GM23338 (cell line): ENCODE results near the gene EXOC4. TPM values are rescaled to one million over a fixed set of nuclear protein-coding genes. Genes with fewer than 3 reads are reported as not detected.

Experiments
- ATAC-seq: fragments of 200-7000 bp; cut with Tn5 transposase; 3 replicates; pipeline ENCODE4 v1.9.1; 2020
- DNase-seq: peaks from one replicate; pipeline ENCODE4 v3.0.0-alpha.2; 2015; ENCODE audit warnings: low spot score
- H2AFZ ChIP-seq: fragments of 200-600 bp; sonication (generic); 2 replicates; pipeline ENCODE4 v1.8.0; 2016; ENCODE audit warnings: antibody characterized with exemption, mild to moderate bottlenecking, moderate library complexity
- H3F3A ChIP-seq: fragments of 200-600 bp; sonication (generic); replicated peaks from 2 replicates; pipeline ENCODE4 v1.8.0; 2017; ENCODE audit warnings: antibody characterized with exemption, mixed run types, low read depth
- H3K27ac ChIP-seq: fragments of 200-600 bp; sonication (generic); 2 replicates; pipeline ENCODE4 v1.6.1; 2016; ENCODE audit warnings: low read depth
- H3K27me3 ChIP-seq: fragments of 200-600 bp; sonication (generic); 2 replicates; pipeline ENCODE4 v1.8.0; 2016; ENCODE audit warnings: mild to moderate bottlenecking, mixed run types, moderate library complexity; ENCODE audit not compliant: insufficient read depth
- H3K36me3 ChIP-seq: fragments of 200-600 bp; sonication (generic); 2 replicates; pipeline ENCODE4 v1.8.0; 2016; ENCODE audit warnings: mild to moderate bottlenecking; ENCODE audit not compliant: insufficient read depth
- H3K4me1 ChIP-seq: fragments of 200-600 bp; sonication (generic); 2 replicates; pipeline ENCODE4 v1.8.0; 2016; ENCODE audit warnings: mild to moderate bottlenecking, moderate library complexity; ENCODE audit not compliant: insufficient read depth
- H3K4me2 ChIP-seq: fragments of 200-600 bp; sonication (generic); 2 replicates; pipeline ENCODE4 v1.7.1; 2017; ENCODE audit warnings: mixed run types
- H3K4me3 ChIP-seq: fragments of 200-600 bp; sonication (generic); 2 replicates; pipeline ENCODE4 v1.6.1; 2016; ENCODE audit warnings: mixed run types
- H3K79me2 ChIP-seq: fragments of 200-600 bp; sonication (generic); replicated peaks from 2 replicates; pipeline ENCODE4 v1.8.0; 2017; ENCODE audit warnings: mild to moderate bottlenecking; ENCODE audit not compliant: insufficient read depth
- H3K9me2 ChIP-seq: fragments of 200-600 bp; sonication (generic); 2 replicates; pipeline ENCODE4 v1.8.0; 2017; ENCODE audit not compliant: insufficient read depth
- H4K20me1 ChIP-seq: fragments of 200-600 bp; sonication (generic); replicated peaks from 2 replicates; pipeline ENCODE4 v1.8.0; 2017; ENCODE audit warnings: mild to moderate bottlenecking; ENCODE audit not compliant: insufficient read depth
- H3K27ac Mint-ChIP-seq: 2 replicates; pipeline ENCODE4 v1.8.0; 2020; ENCODE audit warnings: inconsistent platforms, mild to moderate bottlenecking, moderate library complexity, mixed read lengths
- H3K27me3 Mint-ChIP-seq: 3 replicates; pipeline ENCODE4 v1.8.0; 2022; ENCODE audit warnings: low read depth, mild to moderate bottlenecking, moderate library complexity, mixed read lengths, inconsistent platforms; ENCODE audit not compliant: insufficient read depth, poor library complexity
- H3K36me3 Mint-ChIP-seq: 3 replicates; pipeline ENCODE4 v1.8.0; 2021; ENCODE audit warnings: low read depth, mild to moderate bottlenecking, inconsistent platforms, moderate library complexity, mixed read lengths
- H3K4me1 Mint-ChIP-seq: 3 replicates; pipeline ENCODE4 v1.8.0; 2020; ENCODE audit warnings: mild to moderate bottlenecking, inconsistent platforms, mixed read lengths
- H3K4me3 Mint-ChIP-seq: 3 replicates; pipeline ENCODE4 v1.8.0; 2021; ENCODE audit warnings: moderate library complexity, mild to moderate bottlenecking, inconsistent platforms, mixed read lengths
- H3K9me3 Mint-ChIP-seq: 3 replicates; pipeline ENCODE4 v1.8.0; 2020; ENCODE audit warnings: moderate library complexity, mild to moderate bottlenecking, inconsistent platforms, mixed read lengths
- CREB1 ChIP-seq: fragments of 250-450 bp; sonication (Bioruptor Pico); IDR thresholded peaks from 2 replicates; pipeline ENCODE4 v1.5.0; 2020; ENCODE audit warnings: low read depth, mild to moderate bottlenecking, moderate library complexity
- EZH2 ChIP-seq: fragments of 200-600 bp; sonication (generic); IDR thresholded peaks from one replicate; pipeline ENCODE4 v1.8.0; 2017; ENCODE audit warnings: antibody characterized with exemption, mild to moderate bottlenecking, low read depth; ENCODE audit not compliant: unreplicated experiment
- EZH2phosphoT487 ChIP-seq: fragments of 200-600 bp; sonication (generic); IDR thresholded peaks from one replicate; pipeline ENCODE4 v1.8.1; 2018; ENCODE audit warnings: antibody characterized with exemption; ENCODE audit not compliant: unreplicated experiment
- JUNB ChIP-seq: IDR thresholded peaks from one replicate; pipeline ENCODE4 v1.6.1; 2016; ENCODE audit warnings: antibody characterized with exemption; ENCODE audit not compliant: unreplicated experiment
- NANOG ChIP-seq: IDR thresholded peaks from 2 replicates; pipeline ENCODE4 v1.6.1; 2016; ENCODE audit warnings: antibody characterized with exemption, borderline replicate concordance
- POLR2AphosphoS5 ChIP-seq: IDR thresholded peaks from 2 replicates; pipeline ENCODE4 v1.6.1; 2016; ENCODE audit warnings: antibody characterized with exemption, low read depth
- STAT1 ChIP-seq: IDR thresholded peaks from one replicate; pipeline ENCODE4 v1.6.1; 2016; ENCODE audit warnings: antibody characterized with exemption; ENCODE audit not compliant: unreplicated experiment
- ZNF114 ChIP-seq: fragments of 250-450 bp; sonication (Bioruptor Pico); IDR thresholded peaks from 2 replicates; pipeline ENCODE4 v1.5.0; 2020; ENCODE audit warnings: mild to moderate bottlenecking, moderate library complexity
- ZNF331 ChIP-seq: fragments of 250-450 bp; sonication (Bioruptor Pico); IDR thresholded peaks from 2 replicates; pipeline ENCODE4 v1.5.0; 2020; ENCODE audit warnings: low read depth, mild to moderate bottlenecking, moderate library complexity
- polyA plus RNA-seq: library from polyadenylated mRNA; unstranded; fragments of >200 nt; fragmentation: Nextera tagmentation; extraction: Ambion mirVana; gene quantifications from 2 replicates; pipeline ENCODE4 v1.2.1, GENCODE V29; 2016
- total RNA-seq: library from RNA; depleted of rRNA; stranded (reverse); fragments of >200 nt; shearing (Covaris generic); gene quantifications from 2 replicates; pipeline ENCODE4 v1.2.3, GENCODE V29; 2014
- TF ChIP-seq, protein P1 (sequence below): IDR thresholded peaks from one replicate; pipeline ENCODE4 v1.6.1; 2018; ENCODE audit warnings: antibody characterized with exemption; ENCODE audit not compliant: unreplicated experiment
- TF ChIP-seq, protein P2 (sequence below), 2 experiments: fragments of 200-600 bp in 1 of 2; sonication (generic) in 1 of 2; conservative IDR thresholded peaks; 2 replicates each; pipeline versions ENCODE4 v1.5.1 to v1.6.1; 2016 to 2017; ENCODE audit warnings: antibody characterized with exemption in 2 of 2, low read depth in 2 of 2, mild to moderate bottlenecking in 2 of 2, moderate library complexity in 1 of 2

The EXOC4 gene
- total and polyA plus RNA-seq, 2 experiments from 2014 or later, result 37.5 to 52.7 TPM

- no peaks in the 10 kb centered on the region for H3K9me2 ChIP-seq
- no peak overlapping the region for H3K4me3 Mint-ChIP-seq
- H3K4me3 ChIP-seq, result no peak overlapping the region
- H3K27me3 ChIP-seq, result no peaks in the 10 kb centered on the region
- DNase-seq, result no peak
- no peak overlapping the region for H3K4me2 ChIP-seq
- no peaks in the 10 kb centered on the region for H3K36me3 ChIP-seq
- H3K27ac Mint-ChIP-seq, result 0 out of 2 replicates have a peak overlapping the region, but pooled peaks have one; percentile 49
- H3F3A ChIP-seq, result no peaks in the 10 kb centered on the region
- TF ChIP-seq JUNB (no peak), EZH2 (no peak), STAT1 (no peak), POLR2AphosphoS5 (no peak), EZH2phosphoT487 (no peak), ZNF331 (CRISPR knock-in tag) (no peak), ZNF114 (CRISPR knock-in tag) (no peak), NANOG (no peak), CREB1 (CRISPR knock-in tag) (no peak)
- TF ChIP-seq, protein P1, sequence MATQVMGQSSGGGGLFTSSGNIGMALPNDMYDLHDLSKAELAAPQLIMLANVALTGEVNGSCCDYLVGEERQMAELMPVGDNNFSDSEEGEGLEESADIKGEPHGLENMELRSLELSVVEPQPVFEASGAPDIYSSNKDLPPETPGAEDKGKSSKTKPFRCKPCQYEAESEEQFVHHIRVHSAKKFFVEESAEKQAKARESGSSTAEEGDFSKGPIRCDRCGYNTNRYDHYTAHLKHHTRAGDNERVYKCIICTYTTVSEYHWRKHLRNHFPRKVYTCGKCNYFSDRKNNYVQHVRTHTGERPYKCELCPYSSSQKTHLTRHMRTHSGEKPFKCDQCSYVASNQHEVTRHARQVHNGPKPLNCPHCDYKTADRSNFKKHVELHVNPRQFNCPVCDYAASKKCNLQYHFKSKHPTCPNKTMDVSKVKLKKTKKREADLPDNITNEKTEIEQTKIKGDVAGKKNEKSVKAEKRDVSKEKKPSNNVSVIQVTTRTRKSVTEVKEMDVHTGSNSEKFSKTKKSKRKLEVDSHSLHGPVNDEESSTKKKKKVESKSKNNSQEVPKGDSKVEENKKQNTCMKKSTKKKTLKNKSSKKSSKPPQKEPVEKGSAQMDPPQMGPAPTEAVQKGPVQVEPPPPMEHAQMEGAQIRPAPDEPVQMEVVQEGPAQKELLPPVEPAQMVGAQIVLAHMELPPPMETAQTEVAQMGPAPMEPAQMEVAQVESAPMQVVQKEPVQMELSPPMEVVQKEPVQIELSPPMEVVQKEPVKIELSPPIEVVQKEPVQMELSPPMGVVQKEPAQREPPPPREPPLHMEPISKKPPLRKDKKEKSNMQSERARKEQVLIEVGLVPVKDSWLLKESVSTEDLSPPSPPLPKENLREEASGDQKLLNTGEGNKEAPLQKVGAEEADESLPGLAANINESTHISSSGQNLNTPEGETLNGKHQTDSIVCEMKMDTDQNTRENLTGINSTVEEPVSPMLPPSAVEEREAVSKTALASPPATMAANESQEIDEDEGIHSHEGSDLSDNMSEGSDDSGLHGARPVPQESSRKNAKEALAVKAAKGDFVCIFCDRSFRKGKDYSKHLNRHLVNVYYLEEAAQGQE, result no peak
- TF ChIP-seq, protein P2, sequence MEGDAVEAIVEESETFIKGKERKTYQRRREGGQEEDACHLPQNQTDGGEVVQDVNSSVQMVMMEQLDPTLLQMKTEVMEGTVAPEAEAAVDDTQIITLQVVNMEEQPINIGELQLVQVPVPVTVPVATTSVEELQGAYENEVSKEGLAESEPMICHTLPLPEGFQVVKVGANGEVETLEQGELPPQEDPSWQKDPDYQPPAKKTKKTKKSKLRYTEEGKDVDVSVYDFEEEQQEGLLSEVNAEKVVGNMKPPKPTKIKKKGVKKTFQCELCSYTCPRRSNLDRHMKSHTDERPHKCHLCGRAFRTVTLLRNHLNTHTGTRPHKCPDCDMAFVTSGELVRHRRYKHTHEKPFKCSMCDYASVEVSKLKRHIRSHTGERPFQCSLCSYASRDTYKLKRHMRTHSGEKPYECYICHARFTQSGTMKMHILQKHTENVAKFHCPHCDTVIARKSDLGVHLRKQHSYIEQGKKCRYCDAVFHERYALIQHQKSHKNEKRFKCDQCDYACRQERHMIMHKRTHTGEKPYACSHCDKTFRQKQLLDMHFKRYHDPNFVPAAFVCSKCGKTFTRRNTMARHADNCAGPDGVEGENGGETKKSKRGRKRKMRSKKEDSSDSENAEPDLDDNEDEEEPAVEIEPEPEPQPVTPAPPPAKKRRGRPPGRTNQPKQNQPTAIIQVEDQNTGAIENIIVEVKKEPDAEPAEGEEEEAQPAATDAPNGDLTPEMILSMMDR (conservative IDR thresholded peaks at IDR 0.05; ENCODE audit: low read depth in 2 of 2), result no peak
- no peaks in the 10 kb centered on the region; the same call in 1 of the 2 replicates for H4K20me1 ChIP-seq
- no peak overlapping the region for H2AFZ ChIP-seq
- H3K27me3 Mint-ChIP-seq, result no peaks in the 10 kb centered on the region
- H3K4me1 ChIP-seq, result peaks cover 12% of the 10 kb centered on the region
- ATAC-seq, result no peak
- H3K79me2 ChIP-seq, result no peaks in the 10 kb centered on the region
- no peak overlapping the region for H3K27ac ChIP-seq
- H3K4me1 Mint-ChIP-seq, result peaks cover 22% of the 10 kb centered on the region
- peaks cover 5% of the 10 kb centered on the region; the same call in 2 of the 3 replicates for H3K36me3 Mint-ChIP-seq
- H3K9me3 Mint-ChIP-seq, result peaks cover 6% of the 10 kb centered on the region; the same call in 2 of the 3 replicates
Observed at GRCh38 chr7:133859871-133860450, 607.1 kb downstream of the EXOC4 start.
